H1 (cell line): ENCODE measurements around the gene BMERB1. TPM values are rescaled to one million over a fixed set of nuclear protein-coding genes. Genes with fewer than 3 reads are reported as not detected.

Source experiments
- CTCF ChIA-PET: fragments of 300-600 bp; sonication (Branson Sonifier 250); formaldehyde crosslinking; loops from one replicate; lab custom pipeline; 2021; ENCODE audit not compliant: partially characterized antibody; lab: Charles Lee
- POLR2A ChIA-PET: fragments of 300-600 bp; sonication (Branson Sonifier 250); formaldehyde crosslinking; loops from one replicate; lab custom pipeline; 2021; ENCODE audit warnings: inconsistent platforms; ENCODE audit not compliant: partially characterized antibody; lab: Charles Lee
- DNase-seq, 2 experiments: peaks; one replicate each; pipeline versions ENCODE4 v3.0.0 to v3.0.0-alpha.2; 2010 to 2022; ENCODE audit warnings: low spot score in 2 of 2, low read depth in 1 of 2, mixed read lengths in 1 of 2
- FAIRE-seq: peaks from 2 replicates; lab custom pipeline; 2011; peaks lifted over from hg19 to GRCh38; lab: Jason Lieb, UNC
- H2AFZ ChIP-seq: 2 replicates; pipeline ENCODE4 v1.8.1; 2012; ENCODE audit warnings: low read length, inconsistent platforms
- H2AK5ac ChIP-seq: 2 replicates; pipeline ENCODE4 v1.6.1; 2013; ENCODE audit warnings: low read depth, low read length
- H2BK120ac ChIP-seq: replicated peaks from 2 replicates; pipeline ENCODE3; 2013; ENCODE audit warnings: low read depth, low read length, inconsistent platforms
- H2BK12ac ChIP-seq: 2 replicates; pipeline ENCODE4 v1.6.1; 2013; ENCODE audit warnings: low read depth, low read length
- H2BK15ac ChIP-seq: 2 replicates; pipeline ENCODE4 v1.6.1; 2013; ENCODE audit warnings: low read length
- H2BK20ac ChIP-seq: 2 replicates; pipeline ENCODE4 v1.6.1; 2013; ENCODE audit warnings: low read length
- H2BK5ac ChIP-seq: 2 replicates; pipeline ENCODE4 v1.6.1; 2013; ENCODE audit warnings: low read depth, low read length
- H3K14ac ChIP-seq: 2 replicates; pipeline ENCODE4 v1.6.1; 2013; ENCODE audit warnings: inconsistent platforms; ENCODE audit not compliant: insufficient read length
- H3K18ac ChIP-seq: 2 replicates; pipeline ENCODE4 v1.6.1; 2013; ENCODE audit warnings: low read length; ENCODE audit errors: extremely low read depth
- H3K23ac ChIP-seq: 2 replicates; pipeline ENCODE4 v1.6.1; 2013; ENCODE audit warnings: inconsistent platforms; ENCODE audit not compliant: insufficient read length
- H3K23me2 ChIP-seq: 2 replicates; pipeline ENCODE4 v1.6.1; 2013; ENCODE audit warnings: low read depth, low read length
- H3K27ac ChIP-seq: 2 replicates; pipeline ENCODE4 v1.6.1; 2011; ENCODE audit warnings: low read depth, low read length, inconsistent platforms
- H3K27me3 ChIP-seq, 4 experiments: replicated peaks in 1 of 4; 1 replicate in 1 of 4; 2 replicates in 3 of 4; pipeline versions ENCODE4 v1.6.1 to v1.8.1; 2011 to 2013; ENCODE audit warnings: low read length in 3 of 4, mild to moderate bottlenecking in 3 of 4, inconsistent platforms in 2 of 4, mixed read lengths in 2 of 4, moderate library complexity in 1 of 4; ENCODE audit not compliant: control insufficient read depth in 3 of 4, insufficient read depth in 3 of 4; ENCODE audit errors: extremely low read depth in 1 of 4
- H3K36me3 ChIP-seq, 4 experiments: 2 replicates each; pipeline versions ENCODE4 v1.6.1 to v1.8.1; 2011 to 2013; ENCODE audit warnings: mild to moderate bottlenecking in 4 of 4, low read length in 3 of 4, moderate library complexity in 2 of 4, control low read depth in 1 of 4, inconsistent platforms in 1 of 4; ENCODE audit not compliant: insufficient read depth in 4 of 4, control insufficient read depth in 2 of 4
- H3K4ac ChIP-seq: replicated peaks from 2 replicates; pipeline ENCODE3; 2013; ENCODE audit warnings: low read length, low read depth, mixed read lengths, inconsistent platforms; ENCODE audit not compliant: insufficient read length
- H3K4me1 ChIP-seq, 4 experiments: replicated peaks in 1 of 4; 1 replicate in 1 of 4; 2 replicates in 3 of 4; pipeline versions ENCODE4 v1.6.1 to v1.8.1; 2011 to 2013; ENCODE audit warnings: low read length in 3 of 4, inconsistent platforms in 2 of 4, mixed read lengths in 1 of 4; ENCODE audit not compliant: insufficient read depth in 4 of 4, control insufficient read depth in 3 of 4
- H3K4me2 ChIP-seq, 2 experiments: 2 replicates each; pipeline versions ENCODE4 v1.6.1 to v1.8.1; 2011 to 2013; ENCODE audit warnings: low read depth in 2 of 2, low read length in 2 of 2, control low read depth in 1 of 2, inconsistent platforms in 1 of 2, mild to moderate bottlenecking in 1 of 2; ENCODE audit not compliant: insufficient read depth in 1 of 2
- H3K4me3 ChIP-seq, 4 experiments: fragments of 200-600, 300-600 bp in 1 of 4; sonication (generic), shearing (Covaris generic), sonication (Bioruptor Twin) in 1 of 4; 2 replicates each; pipeline versions ENCODE4 v1.5.1 to v1.8.1; 2011 to 2016; ENCODE audit warnings: low read length in 4 of 4, low read depth in 3 of 4, control low read depth in 2 of 4, inconsistent platforms in 2 of 4, mild to moderate bottlenecking in 2 of 4, mixed read lengths in 1 of 4, moderate library complexity in 1 of 4; ENCODE audit not compliant: insufficient read depth in 2 of 4; ENCODE audit errors: extremely low read depth in 1 of 4
- H3K56ac ChIP-seq: replicated peaks from 2 replicates; pipeline ENCODE3; 2013; ENCODE audit warnings: low read depth, mild to moderate bottlenecking, mixed read lengths, low read length, inconsistent platforms; ENCODE audit not compliant: insufficient read length
- H3K79me1 ChIP-seq: 2 replicates; pipeline ENCODE4 v1.6.1; 2013; ENCODE audit warnings: low read depth, low read length, control low read depth
- H3K79me2 ChIP-seq, 2 experiments: 2 replicates each; pipeline versions ENCODE4 v1.6.1 to v1.8.1; 2012 to 2013; ENCODE audit warnings: low read length in 2 of 2, mild to moderate bottlenecking in 2 of 2, inconsistent platforms in 1 of 2; ENCODE audit not compliant: insufficient read depth in 2 of 2, control insufficient read depth in 1 of 2
- H3K9ac ChIP-seq, 4 experiments: replicated peaks in 1 of 4; 1 replicate in 1 of 4; 2 replicates in 3 of 4; pipeline versions ENCODE4 v1.6.1 to v1.8.1; 2011 to 2013; ENCODE audit warnings: low read depth in 3 of 4, low read length in 3 of 4, control low read depth in 2 of 4, mild to moderate bottlenecking in 2 of 4, moderate library complexity in 2 of 4, inconsistent platforms in 1 of 4; ENCODE audit errors: extremely low read depth in 1 of 4
- H3K9me3 ChIP-seq, 2 experiments: 2 replicates each; pipeline versions ENCODE4 v1.6.1 to v1.8.1; 2012 to 2013; ENCODE audit warnings: mild to moderate bottlenecking in 2 of 2, moderate library complexity in 2 of 2, control low read depth in 1 of 2, inconsistent platforms in 1 of 2, low read depth in 1 of 2, low read length in 1 of 2, mixed read lengths in 1 of 2; ENCODE audit not compliant: insufficient read depth in 2 of 2
- H4K20me1 ChIP-seq, 2 experiments: replicated peaks in 1 of 2; 2 replicates each; pipeline versions ENCODE3 to v1.8.1; 2011 to 2013; ENCODE audit warnings: inconsistent platforms in 2 of 2, low read length in 2 of 2, mild to moderate bottlenecking in 1 of 2; ENCODE audit not compliant: insufficient read depth in 2 of 2, control insufficient read depth in 1 of 2
- H4K5ac ChIP-seq: 2 replicates; pipeline ENCODE4 v1.6.1; 2013; ENCODE audit warnings: low read length, low read depth, mixed read lengths, inconsistent platforms; ENCODE audit not compliant: insufficient read length
- H4K8ac ChIP-seq: 2 replicates; pipeline ENCODE4 v1.8.0; 2013; ENCODE audit warnings: mild to moderate bottlenecking, moderate library complexity, low read length, inconsistent platforms; ENCODE audit not compliant: insufficient read depth; ENCODE audit errors: extremely low read depth
- H4K91ac ChIP-seq: replicated peaks from 2 replicates; pipeline ENCODE3; 2013; ENCODE audit warnings: low read length, mixed read lengths, inconsistent platforms; ENCODE audit not compliant: insufficient read length
- BCL11A ChIP-seq, 2 experiments: IDR thresholded peaks; one replicate each; pipeline ENCODE4 v1.6.1; 2011; ENCODE audit warnings: low read depth in 2 of 2, low read length in 2 of 2, mild to moderate bottlenecking in 2 of 2
- EGR1 ChIP-seq: IDR thresholded peaks from 2 replicates; pipeline ENCODE4 v1.6.1; 2011; ENCODE audit warnings: low read depth, low read length, borderline replicate concordance
- KDM1A ChIP-seq: fragments of 200-600, 300-600 bp; sonication (generic); IDR thresholded peaks from 2 replicates; pipeline ENCODE4 v1.7.1; 2016; ENCODE audit warnings: mild to moderate bottlenecking, low read length, borderline replicate concordance
- MAFK ChIP-seq: IDR thresholded peaks from 2 replicates; pipeline ENCODE4 v1.6.1; 2012; ENCODE audit warnings: low read depth, mild to moderate bottlenecking, improper control_type of control experiment, low read length
- POLR2AphosphoS5 ChIP-seq: IDR thresholded peaks from 2 replicates; pipeline ENCODE4 v1.6.1; 2011; ENCODE audit warnings: low read depth, low read length
- SAP30 ChIP-seq: fragments of 300-600 bp; sonication (generic); IDR thresholded peaks from 2 replicates; pipeline ENCODE4 v1.7.1; 2012; ENCODE audit warnings: low read length, moderate library complexity, mild to moderate bottlenecking, inconsistent platforms; ENCODE audit not compliant: insufficient read depth, insufficient replicate concordance
- SP4 ChIP-seq: IDR thresholded peaks from 2 replicates; pipeline ENCODE4 v1.6.1; 2012; ENCODE audit warnings: low read length, inconsistent platforms
- SRF ChIP-seq: IDR thresholded peaks from 2 replicates; pipeline ENCODE4 v1.6.1; 2011; ENCODE audit warnings: mild to moderate bottlenecking, low read depth, low read length, moderate library complexity
- TEAD4 ChIP-seq: IDR thresholded peaks from 2 replicates; pipeline ENCODE4 v1.6.1; 2012; ENCODE audit warnings: low read depth, low read length, inconsistent platforms, mixed read lengths
- WGBS, 2 experiments: shearing (Covaris generic) in 1 of 2; methylation state at CpG; one replicate each; pipeline versions ENCODE4 v1.1.6 to v1.1.7; 2013 to 2015; ENCODE audit warnings: low lambda C conversion rate in 2 of 2, mixed read lengths in 2 of 2, inconsistent platforms in 1 of 2, low coverage in 1 of 2, missing lambda C conversion rate in 1 of 2; ENCODE audit not compliant: insufficient replicate concordance in 2 of 2, insufficient coverage in 1 of 2, insufficient read length in 1 of 2; ENCODE audit errors: extremely low coverage in 1 of 2, missing lambda C conversion rate in 1 of 2; 5-methylcytosine and 5-hydroxymethylcytosine counted together
- polyA plus RNA-seq, 7 experiments: library from polyadenylated mRNA; depleted of rRNA in 3 of 7; stranded (reverse) in 5 of 7; unstranded in 2 of 7; fragments of >200 nt in 5 of 7; fragments of 200-250 nt in 2 of 7; gene quantifications; 1 replicate in 5 of 7; 2 replicates in 1 of 7; 4 replicates in 1 of 7; pipeline versions ENCODE4 v1.2.1 to v1.2.3, GENCODE V29; 2011 to 2013; ENCODE audit warnings: missing spikeins in 2 of 7, mixed read lengths in 2 of 7
- total RNA-seq: library from RNA; stranded (reverse); fragmentation: NEBNext Ultra II Directional; extraction: Animal tissue kit (Norgen Biotek cat#: 25700); gene quantifications from 2 replicates; pipeline ENCODE4 v1.2.1, GENCODE V29; 2021

BMERB1 gene
- total and polyA plus RNA-seq, 2 of the 8 experiments (the other 6 are each of a cell fraction or from before 2014, with no cell fraction given): 23.5 to 27.1 TPM

DNA sequence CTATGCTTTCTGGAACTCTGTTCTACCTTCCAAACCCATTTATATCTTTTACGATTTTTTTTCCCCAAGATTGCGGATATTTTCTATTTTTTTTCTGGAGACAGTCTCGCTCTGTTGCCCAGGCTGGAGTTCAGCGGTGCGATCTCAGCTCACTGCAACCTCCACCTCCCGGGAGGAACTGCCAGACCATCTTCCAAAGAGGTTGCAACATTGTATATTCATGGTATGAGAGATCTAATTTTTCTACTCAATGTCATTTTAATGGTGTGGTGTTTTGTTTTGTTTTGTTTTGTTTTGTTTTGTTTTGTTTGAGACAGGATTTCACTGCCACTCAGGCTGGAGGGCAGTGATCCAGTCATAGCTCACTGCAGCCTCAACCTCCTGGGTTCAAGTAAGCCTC lies 8.5 kb upstream of the BMERB1 start:
- Histone ChIP-seq H3K36me3 (no peaks in the 10 kb centered on the region), H3K14ac (no peak overlapping the region), H2AK5ac (no peak overlapping the region), H2BK15ac (no peak overlapping the region), H3K9me3 (no peaks in the 10 kb centered on the region), H3K79me1 (no peaks in the 10 kb centered on the region), H3K56ac (no peak overlapping the region), H3K27me3 (no peaks in the 10 kb centered on the region), H4K91ac (no peak overlapping the region), H3K4me1 (no peaks in the 10 kb centered on the region), H3K4ac (no peak overlapping the region), H3K23ac (no peak overlapping the region), H2BK12ac (no peak overlapping the region), H3K18ac (no peak overlapping the region), H2AFZ (no peak overlapping the region), H2BK120ac (no peak overlapping the region), H2BK5ac (no peak overlapping the region), H3K23me2 (no peaks in the 10 kb centered on the region), H3K27ac (no peak overlapping the region), H3K79me2 (no peaks in the 10 kb centered on the region), H4K8ac (0 out of 2 replicates have a peak overlapping the region, but pooled peaks have one; percentile 25), H3K4me3 (no peak overlapping the region), H3K9ac (no peak overlapping the region), H3K4me2 (no peak overlapping the region), H4K5ac (no peak overlapping the region), H2BK20ac (no peak overlapping the region), H4K20me1 (no peaks in the 10 kb centered on the region)
- WGBS, 2 experiments: 90% methylated on average over 6 of the region's 6 CpGs; no CpG with 5 or more reads in 1 of the 2 experiments
- ChIA-PET CTCF (interaction anchor here (0.7 to 4.8 kb wide), 7 partner anchors 10 to 269 kb away, joined by 3 to 14 read pairs (median 4); no protein-coding TSS in a partner anchor), POLR2A (no interaction called here)
- TF ChIP-seq SRF: no peak
- no peak for TF ChIP-seq KDM1A
- no peak for TF ChIP-seq MAFK
- no peak for TF ChIP-seq BCL11A (IDR thresholded peaks at IDR 0.05; ENCODE audit: low read depth in 2 of 2, low read length in 2 of 2)
- TF ChIP-seq EGR1: no peak
- TF ChIP-seq SAP30: no peak
- TF ChIP-seq POLR2AphosphoS5: no peak
- TF ChIP-seq SP4: no peak
- no peak for TF ChIP-seq TEAD4
- FAIRE-seq: no peak
- no peak for DNase-seq
